Activated T-cell treated with anti-CD3 and anti-CD28 coated beads, Interleukin-2, amount 50 U/mL, for 72 hours (primary cell): ENCODE results near the gene TNFSF18. TPM values are rescaled to one million over a fixed set of nuclear protein-coding genes. Genes with fewer than 3 reads are reported as not detected.

Experiments
- ATAC-seq, 2 donors: fragments of 150-1000 bp; cut with Tn5 transposase; replicated peaks in 1 of 2; 2 replicates each; pipeline ENCODE4 v1.10.0; 2021; ENCODE audit warnings: moderate library complexity in 2 of 2, mild to moderate bottlenecking in 1 of 2
- DNase-seq, 2 donors: peaks; one replicate each; pipeline ENCODE4 v3.0.0; 2021 to 2022; ENCODE audit warnings: mixed read lengths in 1 of 2
- H3K27ac Mint-ChIP-seq: one replicate; pipeline ENCODE4 v1.8.0; 2022; ENCODE audit warnings: mild to moderate bottlenecking, moderate library complexity, mixed read lengths
- H3K27me3 Mint-ChIP-seq: one replicate; pipeline ENCODE4 v1.8.0; 2022; ENCODE audit warnings: low read depth, mixed read lengths
- H3K36me3 Mint-ChIP-seq, 2 donors: one replicate each; pipeline ENCODE4 v1.8.0; 2022; ENCODE audit warnings: mixed read lengths in 2 of 2, mild to moderate bottlenecking in 1 of 2; ENCODE audit not compliant: insufficient read depth in 2 of 2
- H3K4me1 Mint-ChIP-seq: one replicate; pipeline ENCODE4 v1.8.0; 2022; ENCODE audit warnings: low read depth, mixed read lengths
- H3K4me3 Mint-ChIP-seq, 2 donors: one replicate each; pipeline ENCODE4 v1.8.0; 2022; ENCODE audit warnings: mild to moderate bottlenecking in 2 of 2, mixed read lengths in 2 of 2, moderate library complexity in 2 of 2
- H3K9me3 Mint-ChIP-seq, 2 donors: one replicate each; pipeline ENCODE4 v1.8.0; 2022; ENCODE audit warnings: mixed read lengths in 2 of 2
- total RNA-seq, 2 donors: library from RNA; stranded (reverse); gene quantifications; one replicate each; pipeline ENCODE4 v1.2.3, GENCODE V29; 2022

TNFSF18 gene
- total RNA-seq, 2 donors from 2014 or later, result not detected

DNA sequence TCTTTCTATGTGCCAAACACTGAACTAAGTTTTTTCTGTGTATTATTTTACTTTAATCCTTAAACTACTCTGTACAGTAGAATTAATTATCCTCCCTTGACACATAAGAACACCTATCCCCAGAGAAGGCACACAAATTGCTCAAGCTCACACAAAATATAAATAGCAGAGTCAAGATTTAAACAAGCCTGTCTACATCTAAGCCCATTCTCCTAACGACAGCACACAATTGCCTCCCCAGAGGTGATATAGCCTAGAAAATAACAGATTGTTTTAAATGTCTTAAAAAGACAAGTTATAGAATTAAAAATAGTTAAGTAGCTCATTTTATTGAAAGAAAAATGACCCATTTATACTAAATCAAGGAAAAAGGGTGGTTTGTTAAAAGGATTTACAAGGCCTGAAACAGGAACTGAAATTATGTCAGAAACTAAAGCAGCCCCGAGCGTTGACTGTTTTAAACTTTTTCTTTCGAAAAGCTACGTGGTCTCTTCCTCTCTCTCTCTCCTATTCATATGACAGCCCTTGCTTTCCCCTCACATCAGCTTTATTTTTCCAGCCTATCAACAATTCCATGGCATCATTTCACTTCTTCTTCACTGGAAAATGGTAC, 30.5 kb downstream of the TNFSF18 start:
- no peaks in the 10 kb centered on the region for H3K27me3 Mint-ChIP-seq
- H3K4me3 Mint-ChIP-seq, result no peak overlapping the region
- no peaks in the 10 kb centered on the region for H3K36me3 Mint-ChIP-seq
- ATAC-seq (no peak), DNase-seq (no peak)
- no peaks in the 10 kb centered on the region for H3K4me1 Mint-ChIP-seq
- H3K27ac Mint-ChIP-seq, result no peak overlapping the region
- H3K9me3 Mint-ChIP-seq, result peaks cover 0 to 2% of the 10 kb centered on the region in 2 donors

- Mint-ChIP-seq H3K9me3 (no peaks in the 10 kb centered on the region), H3K4me3 (no peak overlapping the region), H3K36me3 (no peaks in the 10 kb centered on the region), H3K27me3 (no peaks in the 10 kb centered on the region), H3K27ac (no peak overlapping the region), H3K4me1 (no peaks in the 10 kb centered on the region)
- ATAC-seq, result no peak
- DNase-seq, result no peak
Measured at GRCh38 chr1:173017792-173018191, 32.9 kb downstream of the TNFSF18 start.

- no peaks in the 10 kb centered on the region for H3K36me3 Mint-ChIP-seq
- H3K4me1 Mint-ChIP-seq, result no peaks in the 10 kb centered on the region
- no peak for DNase-seq
- H3K9me3 Mint-ChIP-seq, result no peaks in the 10 kb centered on the region
- no peak overlapping the region for H3K4me3 Mint-ChIP-seq
- peaks cover 3% of the 10 kb centered on the region for H3K27me3 Mint-ChIP-seq
- H3K27ac Mint-ChIP-seq, result no peak overlapping the region
- ATAC-seq, result no peak
Measured at GRCh38 chr1:173016419-173016818, 34.3 kb downstream of the TNFSF18 start.

DNA sequence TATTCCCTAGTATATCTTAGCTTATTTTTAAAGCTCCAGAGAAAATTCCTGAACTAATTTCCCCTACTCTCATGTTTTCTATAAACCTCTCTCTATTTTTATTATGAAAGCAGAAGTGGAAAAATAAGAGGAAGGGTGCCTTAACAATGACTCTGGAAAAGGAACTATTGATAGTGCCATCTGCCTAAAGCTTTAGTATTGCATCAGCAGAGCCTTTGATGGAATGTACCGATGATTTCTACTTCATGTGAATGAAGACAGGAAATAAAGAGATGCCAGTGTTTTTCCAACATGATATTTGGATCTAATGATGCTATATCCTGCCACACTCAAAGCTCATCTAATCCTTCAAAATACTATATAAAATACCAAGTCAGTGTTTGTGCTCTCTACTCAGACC, 35.1 kb downstream of the TNFSF18 start:
- H3K36me3 Mint-ChIP-seq, result no peaks in the 10 kb centered on the region
- H3K27ac Mint-ChIP-seq, result no peak overlapping the region
- H3K27me3 Mint-ChIP-seq, result peaks cover 11% of the 10 kb centered on the region
- H3K9me3 Mint-ChIP-seq, result no peaks in the 10 kb centered on the region
- DNase-seq (no peak), ATAC-seq (no peak)
- H3K4me1 Mint-ChIP-seq, result no peaks in the 10 kb centered on the region
- H3K4me3 Mint-ChIP-seq, result no peak overlapping the region

- no peaks in the 10 kb centered on the region for H3K36me3 Mint-ChIP-seq
- no peak overlapping the region for H3K27ac Mint-ChIP-seq
- H3K27me3 Mint-ChIP-seq, result peaks cover 11% of the 10 kb centered on the region
- DNase-seq (no peak), ATAC-seq (no peak)
- no peak overlapping the region for H3K4me3 Mint-ChIP-seq
- H3K4me1 Mint-ChIP-seq, result no peaks in the 10 kb centered on the region
- H3K9me3 Mint-ChIP-seq, result no peaks in the 10 kb centered on the region
Measured at GRCh38 chr1:173014160-173014559, 36.6 kb downstream of the TNFSF18 start.

DNA sequence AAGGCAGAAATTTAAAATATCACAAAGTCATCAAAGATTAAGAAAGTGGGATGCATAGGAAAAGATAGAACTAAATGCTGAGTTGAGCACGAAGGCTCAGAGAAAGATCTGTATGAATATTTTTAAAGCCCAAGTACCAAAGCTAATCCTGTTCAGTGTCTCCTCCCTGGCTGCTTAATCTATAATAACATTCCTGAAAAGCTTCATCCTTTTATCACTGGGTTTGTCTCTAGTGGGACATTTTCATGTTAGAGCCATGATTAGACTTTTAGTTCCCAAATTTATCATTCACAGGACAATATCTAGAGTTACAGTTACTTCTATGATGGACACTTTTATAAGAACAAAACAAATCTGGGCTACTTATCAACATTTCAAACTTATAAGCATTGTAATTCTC, 38.6 kb downstream of the TNFSF18 start:
- Mint-ChIP-seq H3K4me3 (no peak overlapping the region), H3K4me1 (peaks cover 4% of the 10 kb centered on the region), H3K27ac (no peak overlapping the region), H3K36me3 (no peaks in the 10 kb centered on the region), H3K9me3 (peaks cover 0 to 3% of the 10 kb centered on the region in 2 donors), H3K27me3 (peaks cover 11% of the 10 kb centered on the region)
- no peak for DNase-seq
- no peak for ATAC-seq

GRCh38 chr1:173009597-173009996, 41.1 kb downstream of the TNFSF18 start:
- Mint-ChIP-seq H3K4me1 (peaks cover 9% of the 10 kb centered on the region), H3K4me3 (no peak overlapping the region), H3K27me3 (peaks cover 11% of the 10 kb centered on the region), H3K27ac (no peak overlapping the region), H3K36me3 (no peaks in the 10 kb centered on the region), H3K9me3 (peaks cover 0 to 3% of the 10 kb centered on the region in 2 donors)
- no peak for DNase-seq
- ATAC-seq, result no peak

DNA sequence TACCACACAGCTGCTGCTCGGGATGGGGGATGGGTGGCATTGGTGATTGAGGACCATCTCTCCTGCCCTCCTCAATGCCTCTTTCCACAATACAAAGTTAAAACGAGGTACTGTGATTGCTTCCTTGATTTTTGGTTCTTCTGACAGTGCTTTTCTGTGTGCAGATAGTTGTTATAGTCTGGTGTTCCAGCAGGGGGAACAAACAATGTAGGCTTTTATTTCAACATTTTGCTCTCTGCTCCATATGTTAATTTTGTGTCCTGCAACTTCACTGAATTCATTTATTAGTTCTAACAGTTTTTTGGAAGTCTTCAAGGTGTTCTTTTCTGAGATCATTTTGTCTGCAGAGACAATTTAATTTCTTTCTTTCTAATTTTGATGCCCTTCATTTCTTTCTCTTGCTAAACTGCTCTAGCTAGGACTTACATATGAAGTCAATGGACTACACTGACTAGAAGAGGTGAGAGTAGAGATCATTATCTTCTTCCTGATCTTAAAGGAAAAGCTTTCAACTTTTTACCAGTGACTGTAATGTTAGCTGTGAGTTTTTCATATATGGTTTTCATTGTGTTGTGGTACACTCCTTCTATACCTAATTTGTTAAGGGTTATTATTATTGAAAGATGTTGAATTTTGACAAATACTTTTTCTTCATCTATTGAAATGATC, 45.4 kb downstream of the TNFSF18 start:
- no peak overlapping the region for H3K4me3 Mint-ChIP-seq
- no peak for ATAC-seq
- no peak overlapping the region for H3K27ac Mint-ChIP-seq
- H3K36me3 Mint-ChIP-seq, result peaks cover 5 to 10% of the 10 kb centered on the region in 2 donors
- H3K9me3 Mint-ChIP-seq, result peaks cover 13 to 14% of the 10 kb centered on the region in 2 donors
- H3K27me3 Mint-ChIP-seq, result no peaks in the 10 kb centered on the region
- H3K4me1 Mint-ChIP-seq, result peaks cover 9% of the 10 kb centered on the region
- no peak for DNase-seq

GRCh38 chr1:173002891-173003838, 47.6 kb downstream of the TNFSF18 start:
- Mint-ChIP-seq H3K4me1 (peaks cover 5% of the 10 kb centered on the region), H3K9me3 (peaks cover 13 to 14% of the 10 kb centered on the region in 2 donors), H3K4me3 (no peak overlapping the region), H3K27ac (no peak overlapping the region), H3K36me3 (peaks cover 5 to 12% of the 10 kb centered on the region in 2 donors), H3K27me3 (no peaks in the 10 kb centered on the region)
- no peak for DNase-seq
- ATAC-seq, result no peak

GRCh38 chr1:172999349-172999748, 51.4 kb downstream of the TNFSF18 start:
- no peak for DNase-seq
- Mint-ChIP-seq H3K27ac (no peak overlapping the region), H3K27me3 (no peaks in the 10 kb centered on the region), H3K4me1 (no peaks in the 10 kb centered on the region), H3K9me3 (peaks cover 16 to 19% of the 10 kb centered on the region in 2 donors), H3K36me3 (peaks cover 5 to 15% of the 10 kb centered on the region in 2 donors), H3K4me3 (no peak overlapping the region)
- ATAC-seq, result no peak

GRCh38 chr1:172997941-172998361, 52.8 kb downstream of the TNFSF18 start:
- Mint-ChIP-seq H3K27ac (no peak overlapping the region), H3K36me3 (peaks cover 5 to 15% of the 10 kb centered on the region in 2 donors), H3K27me3 (peaks cover 9% of the 10 kb centered on the region), H3K4me1 (no peaks in the 10 kb centered on the region), H3K9me3 (peaks cover 16 to 19% of the 10 kb centered on the region in 2 donors), H3K4me3 (no peak overlapping the region)
- no peak for ATAC-seq
- no peak for DNase-seq

GRCh38 chr1:172993640-172994039, 57.1 kb downstream of the TNFSF18 start:
- Mint-ChIP-seq H3K4me1 (no peaks in the 10 kb centered on the region), H3K4me3 (no peak overlapping the region), H3K27ac (no peak overlapping the region), H3K36me3 (peaks cover 0 to 3% of the 10 kb centered on the region in 2 donors), H3K27me3 (peaks cover 9% of the 10 kb centered on the region), H3K9me3 (peaks cover 2 to 5% of the 10 kb centered on the region in 2 donors)
- DNase-seq (no peak), ATAC-seq (no peak)
